ENCODE data around the gene HIPK2.

Gene HIPK2

DNA sequence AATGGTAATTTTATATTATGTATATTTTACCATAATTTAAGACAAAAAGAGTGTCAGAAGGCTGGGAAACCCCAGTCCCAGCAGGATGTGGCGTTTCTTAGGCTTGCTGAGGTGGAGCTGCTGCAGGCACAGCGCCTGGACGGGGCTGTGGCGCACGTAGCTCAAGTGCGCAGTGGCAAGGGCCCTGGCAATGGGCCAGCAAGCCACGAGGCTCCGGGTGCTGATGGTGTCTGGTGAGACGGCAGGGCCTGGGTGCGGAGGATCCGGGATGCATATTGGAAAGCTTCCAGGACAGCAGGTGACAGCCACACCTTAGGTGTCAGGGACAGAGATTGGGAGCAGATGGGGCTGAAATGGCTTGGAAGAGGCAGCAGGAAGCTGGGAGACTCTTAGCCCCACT, 217.1 kb downstream of the HIPK2 start:
- H3K9ac ChIP-seq (ENCODE audit: low read depth, low read length, poor library complexity, severe bottlenecking) = no peak overlapping the region
- H3F3A ChIP-seq (ENCODE audit: low read depth) = no peaks in the 10 kb centered on the region
- H2AFZ ChIP-seq (ENCODE audit: low read length) = no peak overlapping the region
- TF ChIP-seq EZH2phosphoT487 (IDR thresholded peaks at IDR 0.05; ENCODE audit: borderline replicate concordance) = no peak
- TF ChIP-seq, protein P1, sequence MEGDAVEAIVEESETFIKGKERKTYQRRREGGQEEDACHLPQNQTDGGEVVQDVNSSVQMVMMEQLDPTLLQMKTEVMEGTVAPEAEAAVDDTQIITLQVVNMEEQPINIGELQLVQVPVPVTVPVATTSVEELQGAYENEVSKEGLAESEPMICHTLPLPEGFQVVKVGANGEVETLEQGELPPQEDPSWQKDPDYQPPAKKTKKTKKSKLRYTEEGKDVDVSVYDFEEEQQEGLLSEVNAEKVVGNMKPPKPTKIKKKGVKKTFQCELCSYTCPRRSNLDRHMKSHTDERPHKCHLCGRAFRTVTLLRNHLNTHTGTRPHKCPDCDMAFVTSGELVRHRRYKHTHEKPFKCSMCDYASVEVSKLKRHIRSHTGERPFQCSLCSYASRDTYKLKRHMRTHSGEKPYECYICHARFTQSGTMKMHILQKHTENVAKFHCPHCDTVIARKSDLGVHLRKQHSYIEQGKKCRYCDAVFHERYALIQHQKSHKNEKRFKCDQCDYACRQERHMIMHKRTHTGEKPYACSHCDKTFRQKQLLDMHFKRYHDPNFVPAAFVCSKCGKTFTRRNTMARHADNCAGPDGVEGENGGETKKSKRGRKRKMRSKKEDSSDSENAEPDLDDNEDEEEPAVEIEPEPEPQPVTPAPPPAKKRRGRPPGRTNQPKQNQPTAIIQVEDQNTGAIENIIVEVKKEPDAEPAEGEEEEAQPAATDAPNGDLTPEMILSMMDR (conservative IDR thresholded peaks at IDR 0.05; ENCODE audit: low read length) = no peak
- H3K79me2 ChIP-seq (ENCODE audit: insufficient read depth, low read length) = no peaks in the 10 kb centered on the region
- no peak overlapping the region for H3K4me3 ChIP-seq (ENCODE audit: low read length, poor library complexity, severe bottlenecking)
- no peaks in the 10 kb centered on the region for H4K20me1 ChIP-seq (ENCODE audit: insufficient read depth, low read length, poor library complexity, severe bottlenecking)
- no peaks in the 10 kb centered on the region for H3K36me3 ChIP-seq (ENCODE audit: insufficient read depth, low read length)
- no peak overlapping the region for H3K4me2 ChIP-seq (ENCODE audit: low read depth, low read length, poor library complexity, severe bottlenecking)
- H3K4me1 ChIP-seq (ENCODE audit: insufficient read depth, low read length, poor library complexity, severe bottlenecking) = no peaks in the 10 kb centered on the region
- no peaks in the 10 kb centered on the region for H3K27me3 ChIP-seq (ENCODE audit: insufficient read depth, low read length, poor library complexity, severe bottlenecking)
- no peaks in the 10 kb centered on the region for H3K9me2 ChIP-seq (replicated peaks; ENCODE audit: low read depth, low read length)
- no peaks in the 10 kb centered on the region for H3K9me3 ChIP-seq (ENCODE audit: insufficient read depth, low read depth, low read length)

DNA sequence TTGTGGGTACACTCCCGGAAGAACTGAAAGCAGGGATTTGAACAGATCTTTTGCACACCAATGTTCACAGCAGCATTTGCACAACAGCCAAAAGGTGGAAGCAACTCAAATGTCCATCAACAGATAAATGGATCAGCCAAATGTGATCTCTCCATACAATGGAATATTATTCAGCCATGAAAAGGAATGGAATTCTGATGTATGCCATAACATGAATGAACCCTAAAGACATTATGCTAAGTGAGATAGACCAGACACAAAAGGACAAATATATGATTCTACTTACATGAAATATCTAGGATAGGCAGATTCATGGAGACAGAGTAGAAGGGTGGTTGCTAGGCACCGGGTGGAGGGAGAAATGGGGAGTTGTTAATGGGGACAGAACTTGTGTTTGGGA, 217.6 kb downstream of the HIPK2 start:
- Histone ChIP-seq H3K79me2 (ENCODE audit: insufficient read depth, low read length) (no peaks in the 10 kb centered on the region), H3K9me3 (ENCODE audit: insufficient read depth, low read depth, low read length) (no peaks in the 10 kb centered on the region), H3K4me1 (ENCODE audit: insufficient read depth, low read length, poor library complexity, severe bottlenecking) (no peaks in the 10 kb centered on the region), H4K20me1 (ENCODE audit: insufficient read depth, low read length, poor library complexity, severe bottlenecking) (no peaks in the 10 kb centered on the region), H3K4me2 (ENCODE audit: low read depth, low read length, poor library complexity, severe bottlenecking) (no peak overlapping the region), H3F3A (ENCODE audit: low read depth) (no peaks in the 10 kb centered on the region), H2AFZ (ENCODE audit: low read length) (no peak overlapping the region), H3K9me2 (replicated peaks; ENCODE audit: low read depth, low read length) (no peaks in the 10 kb centered on the region), H3K27me3 (ENCODE audit: insufficient read depth, low read length, poor library complexity, severe bottlenecking) (no peaks in the 10 kb centered on the region), H3K4me3 (ENCODE audit: low read length, poor library complexity, severe bottlenecking) (no peak overlapping the region), H3K36me3 (ENCODE audit: insufficient read depth, low read length) (no peaks in the 10 kb centered on the region), H3K9ac (ENCODE audit: low read depth, low read length, poor library complexity, severe bottlenecking) (no peak overlapping the region)
- TF ChIP-seq, protein P1 (conservative IDR thresholded peaks at IDR 0.05; ENCODE audit: low read length) = no peak
- TF ChIP-seq EZH2phosphoT487 (IDR thresholded peaks at IDR 0.05; ENCODE audit: borderline replicate concordance) = no peak

DNA sequence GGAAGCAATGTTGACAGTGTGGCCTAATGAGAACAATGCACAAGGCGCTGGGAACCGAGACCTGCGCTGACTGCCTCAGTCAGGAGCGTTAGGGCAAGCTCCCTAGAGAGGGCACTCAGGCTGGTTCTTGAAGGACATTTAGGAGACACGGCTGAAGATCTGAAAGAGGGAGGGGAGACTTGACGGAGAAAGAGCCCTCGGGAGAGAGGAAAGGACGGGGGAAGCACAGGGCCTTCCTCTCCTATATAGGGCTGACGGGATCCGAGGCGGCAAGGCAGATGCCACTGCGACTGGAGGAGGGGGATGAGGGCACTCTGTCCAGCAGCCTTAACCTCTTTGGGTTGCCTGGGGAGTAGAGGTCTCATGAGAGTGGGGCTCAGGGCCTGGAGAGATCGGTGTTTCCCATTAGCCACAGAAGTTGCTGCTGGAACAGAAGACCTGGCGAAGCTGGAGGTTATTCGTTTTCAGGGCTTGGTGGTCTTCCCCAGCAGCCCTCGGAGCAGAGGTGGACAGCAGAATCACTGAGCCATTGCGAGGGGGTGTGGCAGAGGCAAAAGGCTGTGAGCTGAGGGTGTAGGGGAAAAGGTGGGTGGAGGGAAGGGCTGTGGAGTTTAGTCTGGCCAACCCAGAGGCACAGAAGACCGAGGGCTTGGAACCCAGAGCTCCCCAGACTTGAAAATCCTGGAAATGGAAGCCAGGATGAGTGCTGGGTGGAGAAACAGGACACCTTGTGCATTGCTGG, 218.3 kb downstream of the HIPK2 start:
- H3K9me2 ChIP-seq (replicated peaks; ENCODE audit: low read depth, low read length) = no peaks in the 10 kb centered on the region
- no peak overlapping the region for H3K4me3 ChIP-seq (ENCODE audit: low read length, poor library complexity, severe bottlenecking)
- H3K27me3 ChIP-seq (ENCODE audit: insufficient read depth, low read length, poor library complexity, severe bottlenecking) = no peaks in the 10 kb centered on the region
- TF ChIP-seq, protein P1 (conservative IDR thresholded peaks at IDR 0.05; ENCODE audit: low read length) = no peak
- TF ChIP-seq EZH2phosphoT487 (IDR thresholded peaks at IDR 0.05; ENCODE audit: borderline replicate concordance) = no peak
- H3K36me3 ChIP-seq (ENCODE audit: insufficient read depth, low read length) = no peaks in the 10 kb centered on the region
- H3K79me2 ChIP-seq (ENCODE audit: insufficient read depth, low read length) = no peaks in the 10 kb centered on the region
- no peaks in the 10 kb centered on the region for H3K4me1 ChIP-seq (ENCODE audit: insufficient read depth, low read length, poor library complexity, severe bottlenecking)
- no peaks in the 10 kb centered on the region for H3K9me3 ChIP-seq (ENCODE audit: insufficient read depth, low read depth, low read length)
- no peak overlapping the region for H2AFZ ChIP-seq (ENCODE audit: low read length)
- H3K4me2 ChIP-seq (ENCODE audit: low read depth, low read length, poor library complexity, severe bottlenecking) = no peak overlapping the region
- H3F3A ChIP-seq (ENCODE audit: low read depth) = no peaks in the 10 kb centered on the region
- no peaks in the 10 kb centered on the region for H4K20me1 ChIP-seq (ENCODE audit: insufficient read depth, low read length, poor library complexity, severe bottlenecking)
- no peak overlapping the region for H3K9ac ChIP-seq (ENCODE audit: low read depth, low read length, poor library complexity, severe bottlenecking)
